ENCODE measurements around the gene ZNF92. TPM values are rescaled to one million over a fixed set of nuclear protein-coding genes. Genes with fewer than 3 reads are reported as not detected.

ZNF92 gene
- total RNA-seq, 4 donors from 2014 or later = 5.7 to 11.7 (median 9.3) TPM

DNA sequence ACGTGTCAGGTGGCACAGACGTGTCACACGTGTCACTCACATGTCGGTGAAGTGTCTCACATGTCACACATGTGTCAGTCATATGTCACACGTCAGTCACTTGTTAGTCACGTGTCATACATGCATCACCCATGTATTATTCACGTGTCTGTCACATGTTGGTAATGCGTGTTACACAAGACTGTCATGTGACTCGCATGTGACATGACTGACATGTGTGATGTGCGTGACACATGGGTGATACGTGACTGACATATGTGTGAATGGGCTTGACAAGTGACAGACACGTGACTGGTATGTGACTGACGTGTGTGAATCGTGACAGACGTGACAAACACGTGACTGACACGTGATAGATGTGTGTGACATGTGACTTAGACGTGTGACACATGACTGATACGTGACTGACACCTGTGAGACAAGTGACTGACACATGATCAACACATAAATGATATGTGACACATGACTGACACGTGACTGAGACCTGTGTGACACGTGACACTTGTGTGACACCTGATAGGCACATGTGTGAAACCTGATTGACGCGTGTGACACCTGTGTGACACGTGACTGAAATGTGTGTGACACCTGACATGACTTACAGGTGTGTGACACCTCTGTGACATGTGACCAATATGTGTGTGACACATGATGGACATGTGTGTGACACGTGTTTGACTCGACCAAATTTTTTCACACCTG, 56.1 kb downstream of the ZNF92 start:
- DNase-seq (ENCODE audit: low spot score in 2 of 2) = no peak
- no peak overlapping the region for H3K27ac ChIP-seq
- H3K4me3 ChIP-seq = no peak overlapping the region
- no peaks in the 10 kb centered on the region for H3K27me3 ChIP-seq
- TF ChIP-seq POLR2A (IDR thresholded peaks at IDR 0.05) (no peak), EP300 (IDR thresholded peaks at IDR 0.05) (no peak), POLR2AphosphoS5 (IDR thresholded peaks at IDR 0.05) (no peak)
- TF ChIP-seq, protein P1, sequence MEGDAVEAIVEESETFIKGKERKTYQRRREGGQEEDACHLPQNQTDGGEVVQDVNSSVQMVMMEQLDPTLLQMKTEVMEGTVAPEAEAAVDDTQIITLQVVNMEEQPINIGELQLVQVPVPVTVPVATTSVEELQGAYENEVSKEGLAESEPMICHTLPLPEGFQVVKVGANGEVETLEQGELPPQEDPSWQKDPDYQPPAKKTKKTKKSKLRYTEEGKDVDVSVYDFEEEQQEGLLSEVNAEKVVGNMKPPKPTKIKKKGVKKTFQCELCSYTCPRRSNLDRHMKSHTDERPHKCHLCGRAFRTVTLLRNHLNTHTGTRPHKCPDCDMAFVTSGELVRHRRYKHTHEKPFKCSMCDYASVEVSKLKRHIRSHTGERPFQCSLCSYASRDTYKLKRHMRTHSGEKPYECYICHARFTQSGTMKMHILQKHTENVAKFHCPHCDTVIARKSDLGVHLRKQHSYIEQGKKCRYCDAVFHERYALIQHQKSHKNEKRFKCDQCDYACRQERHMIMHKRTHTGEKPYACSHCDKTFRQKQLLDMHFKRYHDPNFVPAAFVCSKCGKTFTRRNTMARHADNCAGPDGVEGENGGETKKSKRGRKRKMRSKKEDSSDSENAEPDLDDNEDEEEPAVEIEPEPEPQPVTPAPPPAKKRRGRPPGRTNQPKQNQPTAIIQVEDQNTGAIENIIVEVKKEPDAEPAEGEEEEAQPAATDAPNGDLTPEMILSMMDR (IDR thresholded peaks at IDR 0.05) = no peak
- WGBS = 80% methylated on average over 26 of the region's 26 CpGs
- H3K9me3 ChIP-seq = no peaks in the 10 kb centered on the region
- no peaks in the 10 kb centered on the region for H3K4me1 ChIP-seq
- no peaks in the 10 kb centered on the region for H3K36me3 ChIP-seq

DNA sequence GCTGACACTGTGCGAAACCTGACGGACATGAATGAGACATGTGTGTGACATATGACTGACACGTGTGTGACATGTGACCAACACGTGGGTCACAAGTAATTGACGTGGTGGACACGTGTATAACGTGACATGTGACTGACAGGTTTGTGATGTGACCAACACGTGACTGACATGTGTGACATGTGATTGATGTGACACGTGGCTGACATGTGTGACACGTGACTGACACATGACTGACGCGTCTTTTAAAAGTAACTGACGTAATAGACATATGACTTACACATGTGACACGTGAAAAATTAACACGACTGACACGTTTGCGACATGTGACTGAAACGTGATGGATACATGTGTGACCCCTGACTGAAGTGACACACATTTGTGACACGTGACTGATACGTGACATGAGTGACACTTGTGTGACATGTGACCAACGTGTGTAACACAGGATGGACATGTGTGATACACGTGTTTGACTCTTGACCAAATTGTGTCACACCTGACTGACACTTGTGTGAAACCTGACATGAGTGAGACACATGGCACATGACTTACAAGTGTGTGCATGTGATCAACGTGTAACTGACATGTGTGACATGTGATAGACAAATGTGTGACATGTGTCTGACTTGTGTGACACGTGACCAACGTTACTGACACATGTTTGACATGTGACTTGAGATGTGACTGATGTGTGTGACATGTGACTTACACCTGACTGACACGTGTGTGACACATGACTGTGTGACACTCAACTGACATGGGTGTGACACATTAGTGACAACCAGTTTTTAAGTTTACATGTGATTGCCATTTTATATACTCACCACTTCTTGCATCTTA, 56.9 kb downstream of the ZNF92 start:
- no peak overlapping the region for H3K27ac ChIP-seq
- DNase-seq (ENCODE audit: low spot score in 2 of 2) = no peak
- no peak overlapping the region for H3K4me3 ChIP-seq
- no peaks in the 10 kb centered on the region for H3K4me1 ChIP-seq
- no peaks in the 10 kb centered on the region for H3K9me3 ChIP-seq
- H3K27me3 ChIP-seq = no peaks in the 10 kb centered on the region
- TF ChIP-seq, protein P1 (IDR thresholded peaks at IDR 0.05) = no peak
- no peak for TF ChIP-seq EP300 (IDR thresholded peaks at IDR 0.05)
- TF ChIP-seq POLR2A (IDR thresholded peaks at IDR 0.05) = no peak
- TF ChIP-seq POLR2AphosphoS5 (IDR thresholded peaks at IDR 0.05) = no peak
- H3K36me3 ChIP-seq = no peaks in the 10 kb centered on the region
- WGBS = 82% methylated on average over 26 of the region's 26 CpGs

DNA sequence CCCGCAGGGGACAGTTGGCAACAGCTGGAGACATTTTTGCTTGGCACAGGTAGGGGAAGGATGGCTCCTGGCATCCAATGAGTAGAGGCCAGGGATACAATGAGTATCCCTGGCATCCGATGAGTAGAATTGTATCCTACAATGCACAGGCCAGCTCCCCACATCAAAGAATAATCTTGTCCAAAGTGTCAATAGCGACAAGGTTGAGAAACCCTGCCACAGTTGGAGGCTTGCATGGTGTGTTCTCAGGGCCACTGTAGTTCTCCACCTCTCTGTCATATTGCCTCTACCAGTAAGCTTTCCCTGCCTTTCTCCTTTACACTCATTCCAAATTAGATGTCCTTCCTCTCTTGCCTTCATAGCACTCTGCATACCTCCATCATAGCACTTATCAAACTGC, 60.7 kb downstream of the ZNF92 start:
- TF ChIP-seq, protein P1 (IDR thresholded peaks at IDR 0.05) = no peak
- TF ChIP-seq POLR2AphosphoS5 (IDR thresholded peaks at IDR 0.05) = no peak
- TF ChIP-seq EP300 (IDR thresholded peaks at IDR 0.05) = no peak
- TF ChIP-seq POLR2A (IDR thresholded peaks at IDR 0.05) = no peak
- H3K27me3 ChIP-seq = no peaks in the 10 kb centered on the region
- 87% methylated on average over 3 of the region's 3 CpGs for whole genome bisulfite sequencing
- H3K36me3 ChIP-seq = no peaks in the 10 kb centered on the region
- peaks cover 4% of the 10 kb centered on the region for H3K4me1 ChIP-seq
- DNase-seq (ENCODE audit: low spot score in 2 of 2) = no peak
- H3K4me3 ChIP-seq = no peak overlapping the region
- no peaks in the 10 kb centered on the region for H3K9me3 ChIP-seq
- H3K27ac ChIP-seq = no peak overlapping the region

DNA sequence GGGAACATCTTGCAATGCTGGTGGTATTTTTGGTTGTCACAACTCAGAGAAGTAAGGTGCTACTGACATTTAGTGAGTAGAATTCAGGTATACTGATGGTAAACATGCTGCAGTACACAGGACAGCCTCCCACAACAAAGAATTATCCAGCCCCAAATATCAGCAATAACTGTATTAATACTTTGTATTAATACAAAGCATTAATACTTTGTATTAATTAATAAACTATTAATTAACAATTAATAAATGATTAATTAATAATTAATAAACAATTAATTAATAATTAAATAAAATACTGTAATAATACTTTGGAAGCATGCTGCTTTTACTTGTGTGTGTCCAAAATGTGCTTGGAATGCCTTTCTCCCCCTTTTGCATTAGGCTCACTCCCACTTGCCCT, 62.5 kb downstream of the ZNF92 start:
- no peaks in the 10 kb centered on the region for H3K9me3 ChIP-seq
- H3K36me3 ChIP-seq = no peaks in the 10 kb centered on the region
- TF ChIP-seq POLR2A (IDR thresholded peaks at IDR 0.05) (no peak), EP300 (IDR thresholded peaks at IDR 0.05) (no peak), POLR2AphosphoS5 (IDR thresholded peaks at IDR 0.05) (no peak)
- TF ChIP-seq, protein P1 (IDR thresholded peaks at IDR 0.05) = no peak

DNA sequence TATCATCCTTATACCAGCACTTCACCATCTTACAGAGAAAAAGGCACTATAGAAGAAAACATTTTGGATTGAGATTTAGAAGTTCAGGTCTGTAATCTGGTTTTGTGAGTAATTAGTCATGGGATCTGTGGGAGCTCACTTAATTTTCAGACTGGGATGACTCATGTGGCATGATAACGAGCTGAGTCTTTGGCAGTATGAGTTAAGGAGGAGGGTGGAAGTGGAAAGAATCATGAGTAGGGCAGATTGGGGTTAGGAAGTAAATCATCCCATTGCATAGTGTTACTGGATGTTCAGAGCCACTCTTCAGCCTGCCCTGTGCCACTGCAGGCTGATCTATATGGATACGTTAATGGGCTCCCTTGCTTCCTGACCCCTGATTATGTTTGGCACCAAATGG, 64.9 kb downstream of the ZNF92 start:
- no peaks in the 10 kb centered on the region for H3K36me3 ChIP-seq
- H3K27me3 ChIP-seq = no peaks in the 10 kb centered on the region
- no peak overlapping the region for H3K27ac ChIP-seq
- H3K4me3 ChIP-seq = no peak overlapping the region
- WGBS = 31% methylated on average over 2 of the region's 2 CpGs
- H3K4me1 ChIP-seq = peaks cover 4% of the 10 kb centered on the region
- no peak for TF ChIP-seq EP300 (IDR thresholded peaks at IDR 0.05)
- no peak for TF ChIP-seq POLR2AphosphoS5 (IDR thresholded peaks at IDR 0.05)
- TF ChIP-seq, protein P1 (IDR thresholded peaks at IDR 0.05) = no peak
- no peak for TF ChIP-seq POLR2A (IDR thresholded peaks at IDR 0.05)
- DNase-seq (ENCODE audit: low spot score in 2 of 2) = no peak
- no peaks in the 10 kb centered on the region for H3K9me3 ChIP-seq

More for the DNA sequence above, 62.5 kb downstream of the ZNF92 start:
- Histone ChIP-seq H3K4me3 (no peak overlapping the region), H3K27me3 (no peaks in the 10 kb centered on the region), H3K27ac (no peak overlapping the region), H3K4me1 (peaks cover 4% of the 10 kb centered on the region)
- no peak for DNase-seq (ENCODE audit: low spot score in 2 of 2)

Data from suprapubic skin (tissue), 4 donors.